ENCODE measurements around the gene DEGS2. TPM values are rescaled to one million over a fixed set of nuclear protein-coding genes. Genes with fewer than 3 reads are reported as not detected.

DEGS2 gene
- total and polyA plus RNA-seq, 2 of the 13 experiments (the other 11 are each of a cell fraction or from before 2014, with no cell fraction given) = 0.09 TPM

GRCh38 chr14:100155049-100155621, 4.3 kb downstream of the DEGS2 start (continued):
- no peak for TF ChIP-seq PAXIP1 (CRISPR knock-in tag; conservative IDR thresholded peaks at IDR 0.05)
- no peak for TF ChIP-seq ZNF431 (CRISPR knock-in tag; IDR thresholded peaks at IDR 0.05; ENCODE audit: borderline replicate concordance, low read depth)
- TF ChIP-seq MAX (IDR thresholded peaks at IDR 0.05) = peak; percentile 40; the same call in 1 of the 2 replicates
- TF ChIP-seq ATF4 (CRISPR knock-in tag; IDR thresholded peaks at IDR 0.05) = no peak
- no peak for TF ChIP-seq ZNF44 (CRISPR knock-in tag; IDR thresholded peaks at IDR 0.05)
- TF ChIP-seq ZNF672 (CRISPR knock-in tag; IDR thresholded peaks at IDR 0.05) = no peak
- 0 out of 2 replicates have a peak, but pooled peaks have one; percentile 25 for TF ChIP-seq ZNF543 (CRISPR knock-in tag; IDR thresholded peaks at IDR 0.05)
- TF ChIP-seq FOXP4 (CRISPR knock-in tag; IDR thresholded peaks at IDR 0.05) = no peak
- no peak for TF ChIP-seq KDM3A (CRISPR knock-in tag; IDR thresholded peaks at IDR 0.05; ENCODE audit: low read depth)
- TF ChIP-seq HNRNPH1 (optimal IDR thresholded peaks at IDR 0.05; ENCODE audit: low read depth, low read length) = no peak
- TF ChIP-seq ZNF766 (CRISPR knock-in tag; IDR thresholded peaks at IDR 0.05; ENCODE audit: borderline replicate concordance) = no peak
- TF ChIP-seq HMG20B (CRISPR knock-in tag; conservative IDR thresholded peaks at IDR 0.05) = no peak
- TF ChIP-seq ZNF329 (CRISPR knock-in tag; IDR thresholded peaks at IDR 0.05; ENCODE audit: low read depth) = no peak
- 0 out of 2 replicates have a peak, but pooled peaks have one; percentile 39 for TF ChIP-seq ZNF691 (CRISPR knock-in tag; IDR thresholded peaks at IDR 0.05; ENCODE audit: borderline replicate concordance, low read depth)
- TF ChIP-seq SMYD3 (CRISPR knock-in tag; IDR thresholded peaks at IDR 0.05) = no peak
- TF ChIP-seq TCF12 (IDR thresholded peaks at IDR 0.05) = no peak
- no peak for TF ChIP-seq TCF12 (CRISPR knock-in tag; IDR thresholded peaks at IDR 0.05)
- TF ChIP-seq REST (IDR thresholded peaks at IDR 0.05; ENCODE audit: borderline replicate concordance in 1 of 2, low read depth in 1 of 2, low read length in 2 of 2) = no peak

Data from HepG2 (cell line).